Endometrium (tissue), 2 donors: ENCODE data around the gene SKAP1.
A peak's percentile ranks its signal among the peaks of the same experiment; 100 is the strongest.
"Not testable (repeated sequence)": the region's sequence is repeated elsewhere in the genome, so short reads cannot be mapped to it uniquely, and the experiment has no call there.

Source experiments
- FAIRE-seq: peaks from 2 replicates; lab custom pipeline; 2012; peaks lifted over from hg19 to GRCh38; lab: Jason Lieb, UNC
- donor health status: control.
- donor health status: control.

Gene SKAP1

DNA sequence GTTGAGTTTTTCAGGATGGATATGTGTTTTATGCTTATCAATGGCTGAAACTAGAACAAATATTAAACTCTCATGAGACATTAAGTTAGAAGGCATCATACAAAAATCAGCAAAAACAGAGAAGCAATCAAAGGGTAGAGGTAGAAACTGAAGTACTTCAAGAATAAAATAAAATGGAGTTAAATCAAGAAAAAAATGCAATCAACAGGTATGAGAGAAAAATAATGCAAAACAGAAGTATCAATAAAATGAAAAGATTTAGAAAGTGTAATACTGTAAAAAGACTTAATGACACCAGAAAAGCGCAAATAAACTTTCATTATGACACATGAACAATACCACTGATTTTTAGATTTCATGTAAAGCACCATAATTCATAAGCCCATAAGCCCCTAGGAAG lies 112.3 kb downstream of the SKAP1 start:
- no peak for FAIRE-seq

DNA sequence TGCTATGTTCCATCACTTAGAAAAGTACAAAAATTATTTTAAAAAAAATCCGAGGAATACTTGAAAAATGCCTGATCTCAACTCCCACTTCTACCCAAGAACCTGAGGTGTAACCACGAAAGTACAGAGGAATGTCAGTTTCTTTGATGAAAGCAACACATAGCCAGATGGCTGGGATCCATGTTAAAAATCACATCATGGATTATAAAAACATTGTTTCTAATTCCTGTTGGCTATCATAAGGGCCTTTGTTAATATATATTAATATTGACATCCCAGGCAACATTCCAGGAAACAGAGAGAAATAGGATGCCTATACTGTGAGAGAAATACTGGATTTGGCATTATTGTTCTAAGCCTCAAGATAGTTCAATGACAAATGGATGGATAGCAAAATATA lies 115.3 kb downstream of the SKAP1 start:
- no peak for FAIRE-seq

DNA sequence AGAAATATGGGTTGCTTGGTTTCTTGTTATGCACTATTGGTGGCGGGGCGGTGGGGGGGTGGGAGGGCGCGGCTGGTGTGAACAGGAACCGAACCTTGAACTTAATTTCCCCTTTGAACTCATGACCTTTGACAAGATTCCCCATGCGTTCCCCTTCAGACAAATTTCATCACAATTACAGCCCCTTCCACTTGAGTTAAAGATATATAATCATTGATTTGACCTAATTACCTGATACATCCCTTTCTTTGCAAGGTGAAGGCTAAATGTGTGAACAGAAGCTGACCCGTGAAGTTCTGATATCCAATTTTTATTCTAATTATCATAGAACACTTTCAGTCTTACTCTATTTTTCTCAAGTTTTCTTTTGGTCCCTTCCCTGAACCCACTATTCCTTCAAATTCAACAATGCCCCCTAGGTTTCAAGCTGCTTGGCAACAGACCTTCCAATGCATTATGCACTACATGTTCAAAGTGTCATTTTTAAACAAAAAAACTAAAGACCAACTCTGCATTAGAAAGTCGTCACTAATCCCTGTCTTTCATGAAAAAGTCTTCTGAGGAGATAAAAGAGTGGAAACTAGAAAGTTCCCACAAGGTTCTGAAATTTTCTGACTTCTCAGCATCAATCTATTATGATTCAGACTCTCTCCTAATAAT lies 116.8 kb downstream of the SKAP1 start:
- FAIRE-seq, result no peak

- no peak for FAIRE-seq
Measured at GRCh38 chr17:48311324-48311723, 118.7 kb downstream of the SKAP1 start.

DNA sequence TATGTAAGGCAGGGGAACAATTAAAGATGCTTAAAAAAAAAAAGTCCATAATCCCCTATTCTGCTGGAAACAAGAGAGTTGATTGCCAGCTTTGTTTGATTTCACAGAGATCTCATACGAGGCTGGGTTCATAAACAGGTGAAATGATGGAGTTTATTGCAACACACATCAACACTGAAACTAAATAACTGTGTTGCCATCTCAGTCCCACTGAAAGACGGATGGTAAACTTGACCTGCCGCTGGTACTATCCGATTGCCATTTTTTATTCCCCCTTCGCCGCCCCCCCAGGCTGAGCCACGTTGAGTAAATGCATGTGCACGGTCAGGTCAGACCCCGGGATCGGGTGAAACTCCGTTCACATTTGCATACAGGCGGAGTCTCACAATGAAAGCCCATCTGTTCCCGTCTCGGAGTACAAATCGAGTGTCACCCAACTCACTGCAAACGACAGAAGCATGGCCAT lies 119.2 kb downstream of the SKAP1 start:
- no peak for FAIRE-seq

GRCh38 chr17:48308581-48308980 lies 121.4 kb downstream of the SKAP1 start:
- no peak for FAIRE-seq

DNA sequence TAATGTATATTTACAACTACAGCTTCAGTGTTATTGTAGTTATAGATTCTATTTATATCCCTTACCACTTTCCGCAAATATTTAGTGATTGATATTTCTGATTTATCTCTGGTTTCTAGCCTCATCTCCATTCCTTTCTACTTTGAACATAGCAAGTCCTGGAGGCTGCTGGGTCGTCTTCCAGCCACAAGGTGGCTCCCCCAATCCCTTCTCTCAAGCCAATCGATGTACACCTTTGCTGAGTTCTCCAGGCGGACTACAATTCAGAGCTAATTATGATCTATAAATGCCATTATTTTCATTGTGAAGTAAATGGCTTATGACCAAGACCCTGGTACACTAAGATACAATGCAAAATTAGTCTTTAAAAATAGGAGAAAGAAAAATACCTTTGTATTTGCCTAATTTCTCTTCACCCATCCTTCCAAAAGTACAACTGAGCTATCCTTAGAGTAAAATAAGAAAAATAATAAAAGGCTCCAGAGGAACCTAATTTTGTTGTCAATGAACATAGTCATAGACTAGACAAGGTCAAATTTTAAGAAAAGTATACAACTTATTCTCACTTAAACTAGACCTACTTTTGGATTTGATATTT lies 122.1 kb downstream of the SKAP1 start:
- FAIRE-seq, result peak; percentile 26

- no peak for FAIRE-seq
Measured at GRCh38 chr17:48307255-48307654, 122.8 kb downstream of the SKAP1 start.

- FAIRE-seq, result no peak
Measured at GRCh38 chr17:48301002-48301401, 129.0 kb downstream of the SKAP1 start.

- no peak for FAIRE-seq
Measured at GRCh38 chr17:48299760-48300159, 130.3 kb downstream of the SKAP1 start.

DNA sequence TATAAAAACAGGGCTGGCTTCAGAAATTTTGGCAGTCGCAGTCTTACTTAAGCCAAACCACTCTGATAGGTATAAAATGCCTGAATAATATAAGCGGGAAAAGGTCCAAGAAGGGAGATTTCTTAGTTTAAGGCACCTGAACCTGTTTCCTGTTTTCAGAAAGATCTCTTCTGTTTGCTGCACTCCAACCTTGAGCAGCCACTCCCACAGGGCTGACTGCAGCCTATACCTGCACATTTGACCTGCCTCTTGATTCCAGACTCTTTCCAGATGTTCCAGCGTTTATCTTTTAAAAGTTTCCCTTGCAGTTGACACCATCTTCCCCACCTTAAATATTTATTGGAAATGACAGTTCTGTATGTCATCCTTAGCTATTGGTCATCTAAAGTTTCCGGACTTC lies 132.2 kb downstream of the SKAP1 start:
- no peak for FAIRE-seq

- FAIRE-seq, result no peak
Measured at GRCh38 chr17:48296453-48296852, 133.6 kb downstream of the SKAP1 start.

DNA sequence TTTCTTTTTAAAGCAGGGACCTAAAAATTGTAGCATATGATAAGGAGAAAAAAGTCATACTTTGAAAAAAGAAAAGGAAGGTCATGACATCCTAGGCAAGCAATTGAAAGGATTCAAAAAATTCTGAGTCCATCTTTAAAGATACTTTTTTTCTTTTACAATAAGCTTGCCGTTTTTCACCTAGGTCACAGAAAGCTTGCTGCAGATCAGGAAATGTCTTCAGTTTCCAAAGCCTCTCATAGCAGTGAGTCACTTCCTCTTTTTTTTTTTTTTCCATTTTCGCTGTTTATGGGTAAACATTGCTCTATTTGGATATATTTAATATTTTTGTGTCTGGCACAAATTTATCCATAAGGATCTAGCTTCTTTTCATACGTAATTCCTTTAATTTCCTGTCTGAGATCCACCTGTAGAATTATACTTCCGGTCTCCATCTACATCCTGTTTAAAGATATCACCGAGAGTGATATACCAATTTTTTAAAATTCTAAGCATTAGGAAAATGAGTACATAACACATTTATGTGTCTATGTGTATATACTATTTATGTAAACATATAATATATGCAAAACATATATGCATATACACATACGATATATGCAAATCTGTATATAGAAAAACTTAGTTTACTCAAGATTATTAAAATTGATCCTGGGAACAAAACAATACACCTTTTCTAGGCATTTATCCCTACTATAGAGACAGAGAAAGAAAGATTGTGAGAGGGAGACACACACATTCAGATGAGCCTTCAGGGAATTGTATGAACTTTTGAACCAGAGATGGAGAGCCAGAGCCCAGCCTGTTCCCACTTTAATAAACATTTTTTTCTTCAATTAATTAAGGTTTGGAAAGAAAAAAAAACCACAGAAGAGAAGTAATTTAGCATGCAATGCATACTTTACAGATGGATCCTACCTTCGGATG lies 134.4 kb downstream of the SKAP1 start:
- FAIRE-seq, result no peak

DNA sequence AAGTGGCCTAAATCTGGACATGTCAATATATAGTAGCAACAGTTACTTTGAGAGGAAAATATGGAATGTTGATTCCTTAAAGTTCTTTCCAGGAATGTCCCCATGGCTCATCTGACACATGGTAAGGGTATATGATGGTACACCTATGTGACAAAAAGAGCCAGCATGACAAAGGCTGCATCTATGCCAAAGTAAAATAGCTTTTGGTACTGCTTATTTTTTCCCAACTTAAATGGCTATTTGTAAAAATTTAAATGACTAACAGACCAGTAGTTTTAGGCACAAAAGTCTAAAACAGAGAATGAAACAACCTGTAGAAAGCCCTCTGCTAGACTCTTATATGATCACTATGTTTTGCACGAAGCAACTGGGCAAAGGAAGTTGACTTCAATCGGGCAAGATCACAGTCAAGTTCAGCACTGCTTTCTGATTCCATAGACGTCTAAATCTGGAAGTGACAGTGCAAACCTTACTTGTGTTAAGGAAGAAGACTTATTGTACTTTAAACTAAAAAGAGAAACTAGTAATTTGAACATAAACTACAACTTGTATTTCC lies 135.1 kb downstream of the SKAP1 start:
- FAIRE-seq, result no peak

GRCh38 chr17:48294020-48294805 lies 135.8 kb downstream of the SKAP1 start:
- FAIRE-seq, result no peak

GRCh38 chr17:48293319-48294019 lies 136.5 kb downstream of the SKAP1 start:
- no peak for FAIRE-seq

GRCh38 chr17:48290378-48290777 lies 139.6 kb downstream of the SKAP1 start:
- FAIRE-seq, result no peak

GRCh38 chr17:48286917-48287316 lies 143.1 kb downstream of the SKAP1 start:
- not testable (repeated sequence) for FAIRE-seq

DNA sequence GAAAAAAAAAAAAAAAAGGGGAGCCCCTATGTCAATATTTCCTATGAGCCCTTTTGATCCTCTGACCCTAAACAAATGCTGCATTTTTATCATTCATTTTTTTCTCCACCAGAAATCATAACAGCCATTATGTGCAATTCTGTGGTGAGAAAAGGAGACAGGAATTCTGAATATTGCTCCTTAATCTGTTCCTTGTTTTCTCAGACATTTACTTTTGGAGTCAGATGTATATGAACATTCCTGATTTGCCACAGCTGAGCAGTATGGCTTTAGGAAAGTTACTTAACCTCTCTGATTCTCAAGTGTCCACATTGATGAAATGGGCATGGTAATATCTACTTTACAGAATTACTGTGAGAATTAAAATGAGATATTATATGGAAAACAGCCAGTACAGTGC lies 144.4 kb downstream of the SKAP1 start:
- no peak for FAIRE-seq

- FAIRE-seq, result no peak
Measured at GRCh38 chr17:48283907-48284306, 146.1 kb downstream of the SKAP1 start.

- FAIRE-seq, result no peak
Measured at GRCh38 chr17:48283411-48283810, 146.6 kb downstream of the SKAP1 start.
